ENCODE data around the gene ANKRD44. TPM values are rescaled to one million over a fixed set of nuclear protein-coding genes. Genes with fewer than 3 reads are reported as not detected.

The ANKRD44 gene
- total RNA-seq, 2 experiments from 2014 or later, result 214 to 246 TPM

DNA sequence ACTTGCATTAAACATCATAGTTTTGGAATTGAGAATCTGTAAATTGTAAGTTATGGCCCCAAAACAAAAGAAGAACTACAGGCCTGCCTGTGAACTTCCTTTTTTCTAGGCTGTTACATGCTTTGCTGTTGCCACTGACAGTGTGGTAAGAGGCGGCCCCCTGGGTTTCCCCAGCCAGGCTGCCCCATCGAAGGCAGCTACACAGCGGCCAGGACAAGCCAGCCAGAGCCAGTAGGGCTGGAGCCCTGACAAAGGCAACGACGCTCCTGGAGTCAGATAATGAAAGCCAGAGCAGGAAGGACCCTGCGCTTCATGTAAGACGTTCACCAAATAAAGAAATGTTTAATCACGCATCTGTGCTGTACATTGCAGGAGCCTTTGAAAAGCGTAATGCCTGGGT, 55.0 kb downstream of the ANKRD44 start:
- H3K36me3 Mint-ChIP-seq (ENCODE audit: low read depth), result peaks cover 35% of the 10 kb centered on the region
- H3K4me1 Mint-ChIP-seq, result peaks cover 72% of the 10 kb centered on the region
- ChIA-PET CTCF (interaction anchor here (0.9 to 2.5 kb wide), 6 partner anchors 8 to 142 kb away, joined by 3 to 10 read pairs (median 4); no protein-coding TSS in a partner anchor), POLR2A (interaction anchor here (0.7 to 4.7 kb wide), 23 partner anchors 8 to 109 kb away, joined by 3 to 50 read pairs (median 5); partner anchors contain the start of gene ANKRD44)
- peak overlapping the region; percentile 67 for H3K4me3 Mint-ChIP-seq
- H3K9me3 Mint-ChIP-seq, result no peaks in the 10 kb centered on the region
- H3K27me3 Mint-ChIP-seq, result no peaks in the 10 kb centered on the region
- peak; percentile 79 for DNase-seq
- peak overlapping the region; percentile 97 for H3K27ac Mint-ChIP-seq

DNA sequence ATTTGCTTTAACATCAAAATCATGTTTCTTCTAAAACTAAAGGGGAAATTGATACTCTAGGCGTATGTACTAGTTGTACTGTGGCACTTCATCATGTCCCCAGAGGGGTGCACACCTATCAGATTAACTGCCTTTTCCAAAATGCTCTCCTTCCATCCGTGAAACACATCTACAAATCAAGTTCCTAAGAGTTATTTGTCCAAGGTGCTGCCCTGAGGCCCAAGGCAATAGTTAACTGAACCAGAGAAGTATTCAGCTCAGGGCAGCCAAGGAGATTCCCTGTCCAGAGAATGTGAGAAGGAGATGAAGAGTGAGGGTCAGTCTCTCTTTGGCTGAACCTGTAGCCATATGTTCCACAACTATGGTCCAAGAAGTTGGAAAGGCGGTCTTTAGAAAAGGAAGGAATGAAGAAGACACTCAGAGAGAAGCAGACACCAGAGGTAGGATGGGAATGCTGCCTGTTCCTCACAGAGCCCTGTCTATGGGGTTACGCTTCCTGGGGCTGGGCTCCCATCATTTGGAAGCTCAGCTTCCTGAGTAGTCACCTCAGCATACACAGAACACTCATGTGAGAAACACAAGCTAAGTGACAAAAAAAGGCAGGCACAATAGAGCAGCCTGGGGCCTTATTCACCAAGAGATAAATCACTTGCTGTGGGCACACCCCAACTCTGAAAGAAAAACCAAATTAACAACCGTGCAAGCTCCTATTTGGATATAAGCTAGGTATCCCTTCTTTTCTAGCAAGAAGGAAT, 55.6 kb downstream of the ANKRD44 start:
- Mint-ChIP-seq H3K4me3 (no peak overlapping the region), H3K27me3 (no peaks in the 10 kb centered on the region), H3K27ac (peak overlapping the region; percentile 97), H3K36me3 (ENCODE audit: low read depth) (peaks cover 34% of the 10 kb centered on the region), H3K4me1 (peaks cover 72% of the 10 kb centered on the region), H3K9me3 (no peaks in the 10 kb centered on the region)
- DNase-seq, result no peak
- ChIA-PET POLR2A (interaction anchor here (0.7 to 4.7 kb wide), 20 partner anchors 9 to 110 kb away, joined by 3 to 50 read pairs (median 6); partner anchors contain the start of gene ANKRD44), CTCF (interaction anchor here (0.7 to 2.5 kb wide), 6 partner anchors 9 to 55 kb away, joined by 3 to 10 read pairs (median 4); no protein-coding TSS in a partner anchor)

DNA sequence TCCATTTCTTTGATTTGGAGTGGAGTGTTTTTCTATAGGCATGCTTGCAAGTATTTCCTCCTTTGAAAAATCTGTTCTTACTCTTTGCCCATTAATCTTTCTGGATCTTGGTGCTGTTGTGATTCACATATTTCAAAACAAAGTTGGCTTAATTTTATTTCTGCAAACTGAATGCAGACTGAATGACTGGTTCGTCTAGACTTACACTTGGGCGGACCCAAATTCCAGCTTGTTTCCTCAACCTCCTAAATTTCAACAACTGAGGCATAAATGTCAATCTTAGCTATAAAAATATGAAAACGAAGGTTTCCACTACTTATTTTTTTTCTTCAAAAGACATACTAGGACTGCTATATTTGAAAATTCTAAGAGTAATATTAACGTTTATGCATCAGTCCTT, 59.0 kb downstream of the ANKRD44 start:
- Mint-ChIP-seq H3K27ac (no peak overlapping the region), H3K27me3 (no peaks in the 10 kb centered on the region), H3K36me3 (ENCODE audit: low read depth) (peaks cover 37% of the 10 kb centered on the region), H3K4me3 (no peak overlapping the region), H3K4me1 (peaks cover 73% of the 10 kb centered on the region), H3K9me3 (no peaks in the 10 kb centered on the region)
- DNase-seq, result no peak
- ChIA-PET POLR2A (interaction anchor here (1.3 to 4.1 kb wide), 4 partner anchors 11 to 60 kb away, joined by 4 to 18 read pairs (median 4); no protein-coding TSS in a partner anchor), CTCF (interaction anchor here (2.2 kb wide), 1 partner anchor 11 kb away, joined by 14 read pairs; no protein-coding TSS in a partner anchor)

DNA sequence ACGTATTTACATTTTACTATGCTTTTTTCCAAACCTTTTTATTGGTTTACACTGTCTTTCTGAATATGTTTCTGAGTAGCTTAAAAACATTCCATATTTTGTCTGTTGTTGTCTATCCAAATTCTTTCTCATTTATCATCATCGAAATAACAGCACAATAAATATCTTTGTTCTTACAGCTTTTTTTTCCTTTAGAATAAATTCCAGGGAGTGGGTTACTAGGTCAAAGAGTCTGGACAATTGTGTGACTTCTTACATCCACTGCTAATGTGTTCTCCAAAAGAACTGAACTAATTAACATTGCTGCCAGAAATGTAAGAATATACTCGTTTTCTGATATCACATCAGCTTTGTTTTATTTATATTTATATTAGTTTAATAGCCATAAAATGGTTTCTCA, 59.4 kb downstream of the ANKRD44 start:
- Mint-ChIP-seq H3K9me3 (no peaks in the 10 kb centered on the region), H3K36me3 (ENCODE audit: low read depth) (peaks cover 40% of the 10 kb centered on the region), H3K27me3 (no peaks in the 10 kb centered on the region), H3K27ac (no peak overlapping the region), H3K4me3 (no peak overlapping the region), H3K4me1 (peaks cover 72% of the 10 kb centered on the region)
- ChIA-PET POLR2A (interaction anchor here (1.2 to 4.1 kb wide), 7 partner anchors 8 to 60 kb away, joined by 3 to 18 read pairs (median 4); no protein-coding TSS in a partner anchor), CTCF (interaction anchor here (0.9 to 2.2 kb wide), 3 partner anchors 11 to 62 kb away, joined by 3 to 14 read pairs (median 3); no protein-coding TSS in a partner anchor)
- no peak for DNase-seq

DNA sequence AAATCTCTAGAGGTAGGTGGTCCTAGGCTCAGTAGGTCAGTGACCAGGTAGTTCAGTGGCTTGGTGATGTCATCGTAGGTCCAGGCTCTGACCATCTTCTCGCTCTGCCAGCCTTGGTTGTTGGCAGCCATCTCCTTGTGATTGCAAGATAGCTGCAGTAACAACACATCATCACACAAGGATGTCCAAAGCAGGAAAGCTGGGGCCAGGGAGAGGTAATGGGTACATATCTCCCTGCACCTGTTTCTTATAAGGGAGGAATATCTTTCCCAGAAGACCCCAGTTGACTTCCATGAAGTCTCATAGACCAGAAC, 60.5 kb downstream of the ANKRD44 start:
- no peaks in the 10 kb centered on the region for H3K27me3 Mint-ChIP-seq
- ChIA-PET POLR2A (interaction anchor here (0.6 to 4.1 kb wide), 8 partner anchors 9 to 60 kb away, joined by 3 to 18 read pairs (median 4); partner anchors contain the start of gene ANKRD44), CTCF (interaction anchor here (1.0 to 2.2 kb wide), 2 partner anchors 9 to 58 kb away, joined by 3 to 14 read pairs; no protein-coding TSS in a partner anchor)
- no peak for DNase-seq
- H3K9me3 Mint-ChIP-seq, result no peaks in the 10 kb centered on the region
- peaks cover 42% of the 10 kb centered on the region for H3K36me3 Mint-ChIP-seq (ENCODE audit: low read depth)
- H3K27ac Mint-ChIP-seq, result peak overlapping the region; percentile 7
- peaks cover 66% of the 10 kb centered on the region for H3K4me1 Mint-ChIP-seq
- H3K4me3 Mint-ChIP-seq, result no peak overlapping the region

DNA sequence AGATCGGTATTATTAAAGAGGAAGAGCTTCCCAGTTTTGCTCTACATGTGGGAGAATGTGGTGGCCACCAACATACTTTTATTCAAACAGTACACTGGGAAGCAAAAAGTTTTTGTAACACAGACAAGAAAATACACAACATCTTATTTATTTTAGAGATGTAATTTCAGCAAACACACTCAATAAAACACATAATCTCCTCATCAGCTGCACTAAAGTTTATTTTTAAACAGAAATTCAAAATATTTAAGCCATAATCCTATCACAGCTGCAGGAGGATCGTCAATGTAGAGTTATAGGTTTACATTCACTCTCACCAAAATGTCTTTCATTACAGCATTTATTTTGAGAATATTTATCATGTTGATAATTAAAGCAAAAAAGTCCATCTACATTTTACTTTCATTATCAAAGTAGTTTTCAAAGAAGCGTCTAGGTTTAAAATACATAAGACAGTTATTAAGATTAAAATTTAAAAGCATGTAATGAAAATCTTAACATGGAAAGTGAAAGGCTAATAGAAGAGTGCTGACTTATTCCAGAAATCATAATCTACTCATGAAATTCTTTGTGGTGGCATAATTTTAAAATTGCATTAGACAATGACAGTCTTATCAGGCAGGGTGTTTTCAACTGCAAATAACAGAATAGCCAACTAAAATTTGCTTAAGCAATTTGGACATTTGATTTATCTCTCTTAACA, 61.0 kb downstream of the ANKRD44 start:
- H3K27me3 Mint-ChIP-seq, result no peaks in the 10 kb centered on the region
- CTCF ChIA-PET, result interaction anchor here (1.0 kb wide), 1 partner anchor 59 kb away, joined by 3 read pairs; no protein-coding TSS in a partner anchor

DNA sequence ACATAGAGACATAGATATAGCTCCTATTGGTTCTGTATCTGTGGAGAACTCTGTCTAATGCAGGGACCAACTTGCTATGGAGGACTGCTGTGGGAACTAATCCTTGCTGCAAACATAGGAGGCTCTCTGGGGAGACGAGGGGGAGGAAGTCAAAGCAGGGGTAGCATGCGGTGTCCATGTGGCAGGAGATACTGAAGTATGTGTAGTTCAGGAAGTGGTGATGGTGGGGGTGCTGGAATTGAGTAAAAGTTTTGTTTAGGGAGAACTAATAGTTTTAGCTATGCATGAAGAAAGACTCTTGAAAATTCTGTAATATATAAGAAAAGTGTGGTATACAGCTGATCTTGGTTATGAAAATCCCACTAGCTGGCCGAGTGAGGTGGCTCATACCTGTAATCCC, 62.0 kb downstream of the ANKRD44 start:
- peaks cover 66% of the 10 kb centered on the region for H3K4me1 Mint-ChIP-seq

More for the DNA sequence above, 61.0 kb downstream of the ANKRD44 start:
- H3K27ac Mint-ChIP-seq, result no peak overlapping the region
- POLR2A ChIA-PET, result interaction anchor here (0.6 to 4.1 kb wide), 7 partner anchors 9 to 60 kb away, joined by 3 to 18 read pairs (median 5); partner anchors contain the start of gene ANKRD44
- H3K36me3 Mint-ChIP-seq (ENCODE audit: low read depth), result peaks cover 42% of the 10 kb centered on the region
- no peak overlapping the region for H3K4me3 Mint-ChIP-seq
- H3K9me3 Mint-ChIP-seq, result no peaks in the 10 kb centered on the region
- no peak for DNase-seq
- peaks cover 63% of the 10 kb centered on the region for H3K4me1 Mint-ChIP-seq

DNA sequence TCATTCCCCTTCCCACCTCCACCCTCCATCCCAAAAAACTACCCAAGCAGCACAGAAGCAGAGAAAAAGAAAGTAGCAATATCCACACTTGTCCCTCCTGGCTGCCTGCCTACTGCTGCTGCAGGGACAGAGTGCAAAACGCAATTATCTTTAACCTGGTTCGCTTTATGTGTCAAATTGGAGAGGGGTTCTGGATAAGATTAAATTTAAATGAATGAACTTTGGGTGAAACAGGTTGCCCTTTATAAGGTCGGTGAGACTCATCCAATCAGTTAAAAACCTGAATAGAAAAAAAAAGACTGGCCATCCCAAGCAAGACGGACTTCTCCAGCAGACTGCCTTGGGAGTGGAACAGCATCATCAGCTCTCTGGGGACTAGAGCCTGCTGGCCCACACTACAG, 62.6 kb downstream of the ANKRD44 start:
- no peaks in the 10 kb centered on the region for H3K27me3 Mint-ChIP-seq
- no peak overlapping the region for H3K4me3 Mint-ChIP-seq
- H3K36me3 Mint-ChIP-seq (ENCODE audit: low read depth), result peaks cover 50% of the 10 kb centered on the region
- peaks cover 68% of the 10 kb centered on the region for H3K4me1 Mint-ChIP-seq
- CTCF ChIA-PET, result no interaction called here
- H3K27ac Mint-ChIP-seq, result no peak overlapping the region
- POLR2A ChIA-PET, result interaction anchor here (0.6 to 4.1 kb wide), 3 partner anchors 7 to 61 kb away, joined by 3 to 18 read pairs (median 12); partner anchors contain the start of gene ANKRD44
- H3K9me3 Mint-ChIP-seq, result no peaks in the 10 kb centered on the region
- no peak for DNase-seq

More for the DNA sequence above, 62.0 kb downstream of the ANKRD44 start:
- Mint-ChIP-seq H3K27me3 (no peaks in the 10 kb centered on the region), H3K9me3 (no peaks in the 10 kb centered on the region), H3K27ac (peak overlapping the region; percentile 23), H3K4me3 (no peak overlapping the region), H3K36me3 (ENCODE audit: low read depth) (peaks cover 47% of the 10 kb centered on the region)
- ChIA-PET CTCF (no interaction called here), POLR2A (interaction anchor here (0.6 to 4.1 kb wide), 6 partner anchors 8 to 61 kb away, joined by 3 to 18 read pairs (median 4); partner anchors contain the start of gene ANKRD44)
- DNase-seq, result no peak

DNA sequence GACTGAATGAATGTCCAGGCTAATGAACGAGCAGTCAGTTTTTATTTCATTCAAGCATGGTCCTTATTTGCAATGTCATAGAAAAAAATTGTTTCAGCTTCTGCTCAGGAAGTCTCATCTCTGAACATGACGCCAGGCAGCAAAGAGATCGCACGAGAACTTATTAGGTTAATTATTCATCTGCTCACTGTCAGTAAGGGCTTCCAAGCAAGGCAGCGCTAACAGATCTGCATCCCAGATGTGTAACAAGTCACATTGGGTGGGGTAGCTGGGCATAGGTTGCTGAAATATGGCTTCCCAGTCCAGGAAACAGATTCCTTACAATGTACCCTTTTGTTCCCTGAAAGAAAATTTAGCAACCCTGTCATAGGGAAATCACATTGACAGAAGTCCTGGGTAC, 63.5 kb downstream of the ANKRD44 start:
- Mint-ChIP-seq H3K36me3 (ENCODE audit: low read depth) (peaks cover 56% of the 10 kb centered on the region), H3K27ac (no peak overlapping the region), H3K4me3 (no peak overlapping the region), H3K27me3 (no peaks in the 10 kb centered on the region), H3K9me3 (no peaks in the 10 kb centered on the region), H3K4me1 (peaks cover 76% of the 10 kb centered on the region)
- ChIA-PET CTCF (no interaction called here), POLR2A (interaction anchor here (0.6 to 2.8 kb wide), 3 partner anchors 8 to 62 kb away, joined by 3 to 12 read pairs (median 3); partner anchors contain the start of gene ANKRD44)
- no peak for DNase-seq

DNA sequence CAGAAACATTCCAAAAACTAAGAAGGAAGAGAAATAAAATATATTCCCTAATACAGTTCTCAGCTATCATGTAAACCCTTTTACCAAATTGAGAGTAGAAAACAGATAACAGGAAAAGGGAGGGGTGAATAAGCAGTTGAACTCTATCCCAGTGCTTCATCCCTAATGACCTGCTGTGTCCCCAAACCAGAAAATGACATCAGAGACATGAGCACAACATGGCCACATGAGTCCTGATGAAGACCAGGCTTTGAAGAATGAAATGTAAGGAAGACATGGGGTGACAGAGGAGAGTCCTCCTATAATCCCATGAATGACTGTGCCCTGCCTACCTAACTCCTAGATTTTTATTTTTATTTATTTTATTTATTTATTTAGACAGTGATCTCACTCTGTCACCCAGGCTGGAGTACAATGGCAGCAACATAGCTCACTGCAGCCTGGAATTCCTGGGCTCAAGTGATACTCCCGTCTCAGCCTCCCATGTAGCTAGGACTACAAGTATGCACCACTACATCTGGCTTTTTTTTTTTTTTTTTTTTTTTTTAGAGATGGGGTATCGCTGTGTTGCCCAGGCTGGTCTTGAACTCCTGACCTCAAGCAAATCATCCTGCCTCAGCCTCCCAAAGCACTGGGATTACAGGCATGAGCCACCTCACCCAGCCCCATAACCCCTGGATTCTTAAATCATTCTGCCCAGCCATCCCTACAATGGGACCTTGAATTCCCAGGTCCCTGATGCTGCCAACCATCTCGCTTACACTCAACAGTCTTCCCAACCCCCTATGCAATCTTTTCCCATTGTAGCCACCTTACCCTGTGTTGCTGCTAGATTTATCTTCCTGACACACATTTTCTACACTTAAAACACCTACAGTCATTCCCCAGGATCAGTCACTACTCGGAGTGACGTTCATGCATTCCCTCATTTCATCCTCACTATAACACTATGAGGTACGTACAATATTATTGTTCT, 64.5 kb downstream of the ANKRD44 start:
- Mint-ChIP-seq H3K4me3 (no peak overlapping the region), H3K36me3 (ENCODE audit: low read depth) (peaks cover 56% of the 10 kb centered on the region), H3K4me1 (peaks cover 73% of the 10 kb centered on the region), H3K27ac (no peak overlapping the region), H3K9me3 (no peaks in the 10 kb centered on the region), H3K27me3 (no peaks in the 10 kb centered on the region)
- ChIA-PET POLR2A (interaction anchor here (0.6 to 2.3 kb wide), 7 partner anchors 9 to 137 kb away, joined by 3 to 7 read pairs (median 4); no protein-coding TSS in a partner anchor), CTCF (interaction anchor here (1.2 kb wide), 1 partner anchor 37 kb away, joined by 3 read pairs; no protein-coding TSS in a partner anchor)
- no peak for DNase-seq

DNA sequence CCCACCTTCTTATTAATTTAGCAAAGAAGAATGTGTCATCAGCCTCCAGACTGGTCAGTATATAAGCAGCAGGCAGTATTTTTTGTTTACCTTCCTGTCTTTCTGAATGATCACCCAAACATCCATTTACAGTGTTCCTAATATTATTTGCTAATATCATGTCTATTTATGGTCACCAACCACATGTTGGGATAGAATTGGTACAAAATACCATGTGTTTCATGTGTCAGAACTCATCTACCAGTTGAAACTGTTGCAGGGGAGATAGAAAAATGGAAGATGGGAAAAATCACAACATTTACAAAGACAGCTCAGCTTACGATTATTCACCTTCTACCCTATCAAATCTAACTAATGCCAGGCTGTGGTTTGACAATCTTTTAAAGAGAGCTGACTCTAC, 66.2 kb downstream of the ANKRD44 start:
- H3K36me3 Mint-ChIP-seq (ENCODE audit: low read depth), result peaks cover 49% of the 10 kb centered on the region
- no peaks in the 10 kb centered on the region for H3K9me3 Mint-ChIP-seq
- CTCF ChIA-PET, result interaction anchor here (1.2 kb wide), 1 partner anchor 53 kb away, joined by 3 read pairs; no protein-coding TSS in a partner anchor
- no peak overlapping the region for H3K4me3 Mint-ChIP-seq
- DNase-seq, result no peak
- POLR2A ChIA-PET, result interaction anchor here (0.8 to 2.5 kb wide), 8 partner anchors 11 to 445 kb away, joined by 3 to 7 read pairs (median 4); partner anchors contain the start of gene GTF3C3
- no peak overlapping the region for H3K27ac Mint-ChIP-seq
- peaks cover 73% of the 10 kb centered on the region for H3K4me1 Mint-ChIP-seq
- no peaks in the 10 kb centered on the region for H3K27me3 Mint-ChIP-seq

All from activated CD4-positive, alpha-beta memory T cell treated with anti-CD3 and anti-CD28 coated beads, Interleukin-2, amount 10 ng/mL, durations not matched to agents 7 days and 5 days (primary cell).